OCI-M2 (cell line): ENCODE data around the gene CRADD.
"Not testable (repeated sequence)": the region's sequence is repeated elsewhere in the genome, so short reads cannot be mapped to it uniquely, and the experiment has no call there.

Source experiments
- DNase-seq: peaks from one replicate; lab custom pipeline; 2025; ENCODE audit not compliant: unreplicated experiment; lab: John Stamatoyannopoulos, UW

CRADD gene

GRCh38 chr12:93781961-93782360 lies 104.8 kb downstream of the CRADD start:
- not testable (repeated sequence) for DNase-seq

DNA sequence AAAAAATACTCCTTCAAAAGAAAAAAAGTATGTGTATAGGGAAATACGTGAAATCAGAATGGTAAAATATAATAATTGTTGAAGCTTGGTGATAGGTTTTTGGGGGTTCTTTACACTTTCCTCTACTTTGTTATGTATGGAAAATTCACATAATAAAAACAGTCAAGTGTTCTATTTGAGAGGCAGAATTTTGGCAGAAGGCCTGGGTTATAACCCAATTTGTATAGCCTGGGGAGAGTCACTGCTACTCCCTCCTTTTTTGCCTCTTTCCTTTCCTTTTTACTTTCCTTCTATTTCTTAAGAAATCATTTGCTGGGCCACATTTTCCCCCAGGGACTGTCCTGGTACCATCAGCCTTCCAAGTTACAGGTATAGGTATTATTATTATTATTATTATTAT lies 105.7 kb downstream of the CRADD start:
- DNase-seq: no peak

GRCh38 chr12:93783832-93784231 lies 106.7 kb downstream of the CRADD start:
- DNase-seq: no peak

GRCh38 chr12:93784339-93785086 lies 107.3 kb downstream of the CRADD start:
- DNase-seq: no peak

GRCh38 chr12:93785249-93786010 lies 108.3 kb downstream of the CRADD start:
- no peak for DNase-seq

GRCh38 chr12:93786656-93787397 lies 109.7 kb downstream of the CRADD start:
- no peak for DNase-seq

DNA sequence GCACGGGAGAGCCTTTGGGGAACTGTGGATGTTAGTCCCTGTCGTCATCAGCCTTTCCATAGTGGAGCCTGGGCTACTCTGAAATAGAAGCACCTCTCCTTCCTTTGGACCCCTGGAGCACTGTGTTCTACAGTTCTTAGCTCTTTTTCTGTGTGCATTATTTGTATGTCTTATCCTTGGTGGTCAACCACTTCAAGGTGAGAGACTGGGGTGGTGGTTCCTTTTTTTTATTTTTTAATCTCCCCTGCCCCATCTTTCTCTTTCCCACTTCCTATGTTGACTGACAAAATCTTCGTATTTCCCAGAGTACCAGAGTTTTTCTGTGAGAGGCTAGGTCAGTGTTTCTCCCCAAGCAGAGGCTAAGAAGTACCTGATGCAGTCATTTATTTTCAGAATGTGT lies 111.7 kb downstream of the CRADD start:
- DNase-seq: no peak

- DNase-seq: no peak
These were observed 112.6 kb downstream of the CRADD start for GRCh38 chr12:93789767-93790166.

GRCh38 chr12:93790472-93791152 lies 113.4 kb downstream of the CRADD start:
- DNase-seq: no peak

- DNase-seq: no peak
These were observed 115.8 kb downstream of the CRADD start for GRCh38 chr12:93793007-93793406.

GRCh38 chr12:93793983-93794382 lies 116.8 kb downstream of the CRADD start:
- DNase-seq: no peak

DNA sequence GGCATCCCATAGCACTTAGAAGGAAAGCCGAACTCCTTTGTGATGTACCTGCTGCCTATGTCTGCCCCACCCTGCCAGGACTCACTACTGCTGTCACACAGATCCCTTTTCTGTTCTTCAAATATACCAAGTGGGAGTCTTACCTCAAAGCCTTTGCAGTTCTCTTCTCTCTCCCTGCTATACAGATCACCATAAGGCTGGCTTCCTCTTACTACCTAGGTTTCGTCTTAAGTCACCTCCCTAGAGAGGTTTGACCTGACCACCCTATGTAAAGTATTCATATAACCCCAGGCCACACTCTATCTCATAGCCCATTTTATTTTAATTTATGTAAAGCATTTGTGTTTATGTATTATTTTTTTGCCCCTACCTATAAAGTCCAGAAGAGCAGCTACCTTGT lies 117.6 kb downstream of the CRADD start:
- DNase-seq: no peak

DNA sequence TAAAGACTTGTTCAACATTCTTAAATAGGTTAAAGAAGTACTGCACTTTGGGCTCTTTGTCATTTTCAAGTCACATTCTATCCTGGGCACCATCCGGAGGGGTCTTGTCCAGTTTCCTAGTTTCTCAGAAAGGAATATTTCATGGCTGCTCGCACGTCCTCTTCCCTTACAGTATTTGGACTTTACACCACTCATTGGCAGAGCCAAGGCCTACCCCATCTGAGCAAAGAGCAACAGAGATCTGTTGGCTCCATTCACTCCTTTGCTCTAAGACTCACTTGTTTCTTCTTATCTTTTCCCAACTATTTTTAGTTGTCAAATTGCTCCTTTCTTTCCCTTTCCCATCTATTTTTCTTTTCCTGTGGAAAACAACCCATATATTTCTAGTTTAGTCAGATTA lies 118.2 kb downstream of the CRADD start:
- DNase-seq: no peak

- DNase-seq: no peak
These were observed 119.6 kb downstream of the CRADD start for GRCh38 chr12:93796729-93797128.

- DNase-seq: no peak
These were observed 121.3 kb downstream of the CRADD start for GRCh38 chr12:93798279-93799151.

DNA sequence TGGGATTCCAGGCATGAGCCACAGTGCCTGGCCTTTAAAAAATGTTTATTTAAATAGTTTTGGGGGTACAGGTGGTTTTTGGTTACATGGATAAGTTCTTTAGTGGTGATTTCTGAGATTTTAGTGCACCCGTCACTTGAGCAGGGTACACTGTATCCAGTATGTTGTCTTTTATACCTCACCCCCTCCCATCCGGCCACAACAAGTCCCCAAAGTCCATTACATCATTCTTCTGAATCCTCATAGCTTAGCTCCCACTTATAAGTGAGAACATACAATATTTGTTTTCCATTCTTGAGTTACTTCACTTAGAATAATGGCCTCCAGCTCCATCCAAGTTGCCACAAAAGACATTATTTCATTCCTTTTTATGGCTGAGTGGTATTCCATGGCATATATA lies 124.5 kb downstream of the CRADD start:
- not testable (repeated sequence) for DNase-seq

DNA sequence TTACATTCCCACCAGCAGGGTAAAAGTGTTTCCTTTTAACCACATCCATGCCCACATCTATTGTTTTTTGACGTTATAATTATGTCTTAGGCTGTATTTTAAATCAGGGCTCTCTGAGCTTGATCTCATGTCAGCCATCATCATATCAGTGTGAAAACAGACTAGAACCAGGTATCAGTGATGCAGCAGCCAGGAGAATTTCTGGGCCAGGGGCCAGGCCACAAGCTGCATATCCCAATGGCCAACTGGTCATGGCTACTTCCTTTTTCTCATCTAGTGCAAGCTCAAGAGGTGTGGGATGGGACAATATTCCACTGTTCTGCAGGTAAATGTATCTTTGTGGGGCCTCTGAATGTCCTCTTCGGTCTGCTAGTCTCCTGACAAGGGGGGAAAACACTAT lies 125.1 kb downstream of the CRADD start:
- no peak for DNase-seq

GRCh38 chr12:93802698-93803423 lies 125.7 kb downstream of the CRADD start:
- DNase-seq: no peak

GRCh38 chr12:93803424-93803807 lies 126.2 kb downstream of the CRADD start:
- no peak for DNase-seq
